Transverse colon (tissue), 4 donors: ENCODE measurements around the gene PID1.

Experiments
- CTCF ChIP-seq, 5 experiments: fragments of 200-600 bp in 3 of 5; fragments of 450-650 bp in 2 of 5; sonication (generic) in 3 of 5; IDR thresholded peaks; 1 replicate in 2 of 5; 2 replicates in 3 of 5; pipeline ENCODE4 v1.5.1; 2016 to 2017; ENCODE audit warnings: antibody characterized with exemption in 5 of 5, inconsistent platforms in 3 of 5, mild to moderate bottlenecking in 2 of 5, moderate library complexity in 1 of 5
- POLR2A ChIP-seq: fragments of 450-650 bp; IDR thresholded peaks from one replicate; pipeline ENCODE4 v1.6.1; 2016; ENCODE audit warnings: antibody characterized with exemption, mild to moderate bottlenecking, moderate library complexity
- POLR2AphosphoS5 ChIP-seq, 3 donors: sonication (generic); formaldehyde crosslinking; IDR thresholded peaks; one replicate each; pipeline ENCODE4 v1.6.1; 2016; ENCODE audit warnings: antibody characterized with exemption in 3 of 3

GRCh38 chr2:229176136-229176535 lies 95.0 kb downstream of the PID1 start:
- TF ChIP-seq POLR2A (no peak), CTCF (IDR thresholded peaks at IDR 0.05) (no peak), POLR2AphosphoS5 (IDR thresholded peaks at IDR 0.05) (no peak)
